CD4-positive, alpha-beta memory T cell (primary cell): ENCODE data around the gene NRGN. TPM values are rescaled to one million over a fixed set of nuclear protein-coding genes. Genes with fewer than 3 reads are reported as not detected.

Experiments
- CTCF ChIA-PET: fragments of 350-600 bp; sonication (Branson Sonifier 250); formaldehyde crosslinking; loops from one replicate; lab custom pipeline; 2021; ENCODE audit warnings: inconsistent platforms; ENCODE audit not compliant: partially characterized antibody; lab: Charles Lee
- POLR2A ChIA-PET: fragments of 350-600 bp; sonication (Branson Sonifier 250); formaldehyde crosslinking; loops from one replicate; lab custom pipeline; 2021; ENCODE audit not compliant: partially characterized antibody; lab: Charles Lee
- DNase-seq, 5 donors: peaks; one replicate each; pipeline versions ENCODE4 v3.0.0 to v3.0.0-alpha.2; 2020 to 2022; ENCODE audit warnings: mixed read lengths in 1 of 5
- H3K27ac ChIP-seq: one replicate; pipeline ENCODE4 v1.7.0; 2013; ENCODE audit warnings: low read depth, low read length
- H3K27me3 ChIP-seq: 2 replicates; pipeline ENCODE4 v1.7.0; 2013; ENCODE audit warnings: mild to moderate bottlenecking, low read length, moderate library complexity; ENCODE audit not compliant: insufficient read depth
- H3K36me3 ChIP-seq: 2 replicates; pipeline ENCODE4 v1.7.0; 2013; ENCODE audit warnings: mild to moderate bottlenecking, low read length, moderate library complexity; ENCODE audit not compliant: insufficient read depth
- H3K4me1 ChIP-seq: 2 replicates; pipeline ENCODE4 v1.7.0; 2013; ENCODE audit warnings: mild to moderate bottlenecking, low read length, moderate library complexity; ENCODE audit not compliant: insufficient read depth
- H3K4me3 ChIP-seq, 2 donors: one replicate each; pipeline ENCODE4 v1.7.0; 2013; ENCODE audit warnings: low read length in 2 of 2, mild to moderate bottlenecking in 1 of 2
- H3K9me3 ChIP-seq, 2 donors: one replicate each; pipeline ENCODE4 v1.7.0; 2013; ENCODE audit warnings: low read length in 2 of 2, control low read depth in 1 of 2; ENCODE audit not compliant: control insufficient read depth in 1 of 2
- H3K27ac Mint-ChIP-seq, 7 donors: one replicate each; pipeline ENCODE4 v1.8.0; 2020 to 2021; ENCODE audit warnings: mixed read lengths in 7 of 7, mild to moderate bottlenecking in 6 of 7, inconsistent platforms in 3 of 7, moderate library complexity in 3 of 7
- H3K27me3 Mint-ChIP-seq, 2 donors: one replicate each; pipeline ENCODE4 v1.8.0; 2020 to 2021; ENCODE audit warnings: mixed read lengths in 2 of 2
- H3K36me3 Mint-ChIP-seq, 2 donors: one replicate each; pipeline ENCODE4 v1.8.0; 2020 to 2021; ENCODE audit warnings: mixed read lengths in 2 of 2, inconsistent platforms in 1 of 2, mild to moderate bottlenecking in 1 of 2
- H3K4me1 Mint-ChIP-seq, 4 donors: one replicate each; pipeline ENCODE4 v1.8.0; 2020 to 2021; ENCODE audit warnings: mixed read lengths in 4 of 4, mild to moderate bottlenecking in 1 of 4
- H3K4me3 Mint-ChIP-seq, 8 donors: one replicate each; pipeline ENCODE4 v1.8.0; 2020 to 2021; ENCODE audit warnings: mixed read lengths in 8 of 8, mild to moderate bottlenecking in 7 of 8, moderate library complexity in 6 of 8, inconsistent platforms in 3 of 8
- H3K9me3 Mint-ChIP-seq, 8 donors: one replicate each; pipeline ENCODE4 v1.8.0; 2020 to 2021; ENCODE audit warnings: mixed read lengths in 8 of 8, mild to moderate bottlenecking in 5 of 8, inconsistent platforms in 3 of 8, moderate library complexity in 1 of 8
- intact Hi-C: fragments of 100-400 bp; cut with micrococcal nuclease; formaldehyde crosslinking; loops from one replicate; pipeline ENCODE4 v1.15.1; 2023
- polyA plus RNA-seq, 2 donors: library from polyadenylated mRNA; unstranded; fragments of 300-500 nt; fragmentation: Illumina TruSeq; gene quantifications; one replicate each; pipeline ENCODE4 v1.2.3, GENCODE V29; 2021
- total RNA-seq, 2 experiments: library from RNA; stranded (reverse); gene quantifications; one replicate each; pipeline ENCODE4 v1.2.3, GENCODE V29; 2021

The NRGN gene
- total and polyA plus RNA-seq, 4 experiments from 2014 or later: 0.67 TPM; not detected in 3

DNA sequence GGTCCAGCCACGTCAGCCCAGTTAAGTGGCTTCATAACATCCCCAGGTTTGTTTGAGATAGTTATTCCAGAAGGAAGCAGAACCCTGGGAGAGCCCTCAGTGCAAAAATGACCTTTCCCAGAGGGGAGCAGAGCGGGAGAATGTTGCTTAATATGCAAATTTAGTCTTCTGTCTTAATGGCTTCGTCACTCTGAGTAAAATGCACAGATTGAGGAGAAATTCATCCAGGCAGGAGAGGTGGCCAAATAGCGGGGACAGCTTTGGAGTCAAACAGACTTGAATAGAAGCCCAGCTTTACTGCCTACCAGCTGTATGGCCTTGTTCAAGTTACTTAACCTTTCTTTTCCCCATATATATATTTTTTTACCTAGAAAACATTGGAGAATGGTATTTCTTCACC is 12.3 kb upstream of the NRGN start:
- H3K9me3 Mint-ChIP-seq: no peaks in the 10 kb centered on the region
- H3K27me3 Mint-ChIP-seq: peaks cover 8 to 9% of the 10 kb centered on the region in 2 donors
- H3K27ac Mint-ChIP-seq: no peak overlapping the region
- H3K36me3 Mint-ChIP-seq: no peaks in the 10 kb centered on the region
- ChIA-PET CTCF (no interaction called here), POLR2A (no interaction called here)
- no peak overlapping the region for H3K4me3 ChIP-seq
- no peaks in the 10 kb centered on the region for H3K9me3 ChIP-seq
- no peaks in the 10 kb centered on the region for H3K4me1 ChIP-seq
- no peak overlapping the region for H3K27ac ChIP-seq
- peaks cover 5 to 19% (median 8%) of the 10 kb centered on the region in 4 donors for H3K4me1 Mint-ChIP-seq
- intact Hi-C loops: no loop called here
- H3K36me3 ChIP-seq: no peaks in the 10 kb centered on the region
- DNase-seq: no peak
- H3K4me3 Mint-ChIP-seq: no peak overlapping the region
- no peaks in the 10 kb centered on the region for H3K27me3 ChIP-seq

DNA sequence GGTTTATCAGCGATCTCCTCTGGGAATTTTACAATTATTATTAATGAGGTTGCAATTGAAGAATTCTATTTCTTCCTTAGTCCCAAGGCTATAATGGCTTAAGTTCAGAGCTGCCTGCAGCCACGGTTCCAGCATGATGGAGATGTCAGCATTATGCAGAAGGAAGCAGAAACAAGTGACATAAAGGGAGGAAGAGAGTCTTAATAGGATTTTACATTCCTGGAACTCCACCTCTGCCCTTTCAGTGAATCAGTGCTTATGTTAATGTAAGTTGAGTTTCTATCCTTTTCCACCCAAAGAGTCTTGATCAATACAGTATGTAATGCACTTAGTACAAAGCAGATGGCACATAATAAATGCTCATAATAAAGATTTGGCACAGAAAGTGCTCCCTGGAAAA is 11.6 kb upstream of the NRGN start:
- Histone ChIP-seq H3K4me1 (no peaks in the 10 kb centered on the region), H3K27me3 (no peaks in the 10 kb centered on the region)
- H3K27me3 Mint-ChIP-seq: peaks cover 3 to 9% of the 10 kb centered on the region in 2 donors

DNA sequence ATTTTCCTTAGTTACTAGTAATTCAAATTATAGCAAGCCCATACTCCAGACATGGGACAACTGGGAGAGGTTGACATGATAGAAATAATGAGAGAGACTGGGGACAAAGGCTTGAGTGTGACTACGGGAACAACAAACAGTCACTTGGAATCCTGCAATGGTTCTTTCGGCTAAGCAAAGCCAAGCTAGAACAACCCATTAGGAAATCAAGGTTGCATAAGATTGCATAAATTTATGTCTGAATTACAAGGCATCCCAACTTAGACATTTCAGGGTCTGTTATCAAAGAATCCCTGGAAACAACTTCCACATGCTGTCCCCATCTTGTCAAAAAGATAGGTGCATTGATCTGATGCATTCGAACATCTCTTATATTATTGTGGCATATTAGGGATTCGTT is 10.2 kb upstream of the NRGN start:
- no peaks in the 10 kb centered on the region for H3K9me3 Mint-ChIP-seq
- H3K4me1 Mint-ChIP-seq: peaks cover 2 to 11% (median 5%) of the 10 kb centered on the region in 4 donors
- H3K4me1 ChIP-seq: no peaks in the 10 kb centered on the region
- POLR2A ChIA-PET: no interaction called here
- H3K4me3 Mint-ChIP-seq: no peak overlapping the region
- H3K27ac ChIP-seq: no peak overlapping the region
- H3K4me3 ChIP-seq: no peak overlapping the region
- CTCF ChIA-PET: interaction anchor here (1.3 kb wide), 1 partner anchor 34 kb away, joined by 3 read pairs; no protein-coding TSS in a partner anchor
- H3K36me3 ChIP-seq: no peaks in the 10 kb centered on the region
- no peaks in the 10 kb centered on the region for H3K9me3 ChIP-seq
- no peaks in the 10 kb centered on the region for H3K27me3 ChIP-seq
- H3K27ac Mint-ChIP-seq: no peak overlapping the region
- intact Hi-C loops: no loop called here
- H3K27me3 Mint-ChIP-seq: peaks cover 3 to 9% of the 10 kb centered on the region in 2 donors
- H3K36me3 Mint-ChIP-seq: no peaks in the 10 kb centered on the region
- no peak for DNase-seq

More for the DNA sequence above, 11.6 kb upstream of the NRGN start:
- Histone ChIP-seq H3K27ac (no peak overlapping the region), H3K9me3 (no peaks in the 10 kb centered on the region), H3K4me3 (no peak overlapping the region), H3K36me3 (no peaks in the 10 kb centered on the region)
- H3K4me1 Mint-ChIP-seq: peaks cover 2 to 14% (median 5%) of the 10 kb centered on the region in 4 donors
- no peaks in the 10 kb centered on the region for H3K36me3 Mint-ChIP-seq
- H3K9me3 Mint-ChIP-seq: no peaks in the 10 kb centered on the region
- H3K4me3 Mint-ChIP-seq: no peak overlapping the region
- ChIA-PET CTCF (no interaction called here), POLR2A (no interaction called here)
- no peak for DNase-seq
- H3K27ac Mint-ChIP-seq: no peak overlapping the region
- intact Hi-C loops: no loop called here

DNA sequence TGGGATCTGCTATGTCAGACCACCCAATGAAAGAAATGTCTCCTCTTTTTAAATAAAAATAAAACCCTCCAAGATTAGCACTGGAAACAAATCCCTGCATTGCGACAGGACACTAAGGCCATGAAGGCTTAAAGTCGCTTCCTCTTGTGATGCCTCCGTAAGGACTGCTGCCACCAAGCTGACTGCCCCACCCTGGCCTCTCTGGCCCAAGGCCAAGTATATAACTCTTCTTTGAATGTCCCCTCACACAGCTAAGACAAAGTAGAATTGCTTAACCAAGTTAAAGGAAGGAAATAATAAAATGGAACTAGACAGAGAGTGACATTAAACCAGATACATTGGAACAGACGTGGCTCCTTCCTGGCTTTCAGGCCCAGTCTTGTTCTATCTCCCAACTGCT is 7.5 kb upstream of the NRGN start:
- no peak overlapping the region for H3K27ac ChIP-seq
- DNase-seq: no peak
- no peaks in the 10 kb centered on the region for H3K4me1 ChIP-seq
- no peaks in the 10 kb centered on the region for H3K36me3 ChIP-seq
- no peaks in the 10 kb centered on the region for H3K27me3 Mint-ChIP-seq
- POLR2A ChIA-PET: no interaction called here
- H3K4me3 Mint-ChIP-seq: no peak overlapping the region
- intact Hi-C loops: no loop called here
- H3K4me3 ChIP-seq: no peak overlapping the region
- H3K9me3 Mint-ChIP-seq: no peaks in the 10 kb centered on the region
- H3K27me3 ChIP-seq: no peaks in the 10 kb centered on the region
- H3K9me3 ChIP-seq: no peaks in the 10 kb centered on the region
- H3K27ac Mint-ChIP-seq: peak overlapping the region in 1 of 7 donors; percentile 15
- H3K4me1 Mint-ChIP-seq: peaks cover 0 to 5% (median under 1%) of the 10 kb centered on the region in 4 donors
- no peaks in the 10 kb centered on the region for H3K36me3 Mint-ChIP-seq
- CTCF ChIA-PET: no interaction called here

DNA sequence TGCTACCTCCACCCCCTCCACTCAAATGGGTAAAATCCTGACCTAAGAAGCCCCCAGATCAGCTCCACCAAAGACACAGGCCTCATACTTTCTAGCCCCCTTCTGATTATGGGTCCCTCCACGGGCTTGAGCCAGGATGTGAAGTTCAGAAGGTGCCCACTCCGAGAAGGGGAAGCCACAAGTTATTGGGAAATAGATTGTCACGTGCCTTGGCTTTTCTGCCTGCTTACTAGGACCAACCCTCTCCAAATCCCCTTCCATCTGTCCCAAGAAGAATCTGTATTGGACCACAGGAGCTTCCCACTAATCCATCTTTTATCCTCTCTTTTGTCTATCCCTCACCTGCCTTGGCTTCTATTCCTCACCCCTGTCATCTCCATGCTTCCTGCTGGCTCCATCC is 3.0 kb upstream of the NRGN start:
- Histone ChIP-seq H3K27me3 (peaks cover 5% of the 10 kb centered on the region), H3K27ac (no peak overlapping the region), H3K36me3 (no peaks in the 10 kb centered on the region), H3K4me3 (no peak overlapping the region), H3K9me3 (no peaks in the 10 kb centered on the region), H3K4me1 (peaks cover 17% of the 10 kb centered on the region)
- ChIA-PET POLR2A (interaction anchor here (1.7 kb wide), 1 partner anchor 10 kb away, joined by 7 read pairs; no protein-coding TSS in a partner anchor), CTCF (interaction anchor here (1.1 kb wide), 1 partner anchor 10 kb away, joined by 3 read pairs; no protein-coding TSS in a partner anchor)
- no peak for DNase-seq
- intact Hi-C loops: no loop called here
- peaks cover 0 to 3% of the 10 kb centered on the region in 2 donors for H3K27me3 Mint-ChIP-seq
- no peaks in the 10 kb centered on the region for H3K9me3 Mint-ChIP-seq
- peaks cover 3 to 20% (median 16%) of the 10 kb centered on the region in 4 donors for H3K4me1 Mint-ChIP-seq
- H3K36me3 Mint-ChIP-seq: no peaks in the 10 kb centered on the region
- no peak overlapping the region for H3K4me3 Mint-ChIP-seq
- no peak overlapping the region for H3K27ac Mint-ChIP-seq

DNA sequence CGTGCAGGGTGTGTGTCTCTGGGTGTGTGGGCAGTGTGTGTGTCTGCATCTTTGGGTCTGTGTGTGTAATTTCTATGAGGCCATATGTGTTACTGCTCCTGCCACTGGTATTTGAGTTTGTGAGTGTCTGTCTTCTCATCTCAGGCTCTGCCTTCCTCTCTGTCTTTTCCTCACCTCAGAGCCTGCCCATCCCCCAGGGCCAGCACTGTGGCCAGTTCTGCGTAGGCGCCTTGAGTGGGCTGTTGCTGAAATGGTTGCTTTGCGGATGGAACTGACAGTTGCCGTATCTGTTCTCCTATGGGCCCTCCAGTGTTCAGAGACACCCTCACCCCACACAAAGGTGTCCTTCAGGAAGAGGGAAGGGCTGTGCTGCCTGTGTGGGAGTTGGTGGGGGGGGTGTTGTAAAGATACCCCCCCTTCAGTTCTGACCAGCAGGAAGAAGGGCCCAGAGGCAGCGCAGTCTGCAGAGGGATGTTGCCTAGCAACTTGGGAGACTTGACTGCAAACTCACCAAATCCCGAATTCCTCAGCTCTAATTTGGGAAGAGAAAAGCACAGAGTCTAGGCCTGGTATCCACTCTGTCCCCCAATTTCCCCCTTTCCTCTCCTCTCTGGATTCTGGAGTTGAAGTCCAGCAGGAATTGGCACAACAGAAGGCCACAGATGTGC is 2.0 kb upstream of the NRGN start:
- Mint-ChIP-seq H3K27ac (peak overlapping the region in 1 of 7 donors; percentile 42), H3K4me3 (peak overlapping the region in 1 of 8 donors; percentile 53), H3K36me3 (no peaks in the 10 kb centered on the region), H3K9me3 (no peaks in the 10 kb centered on the region), H3K4me1 (peaks cover 3 to 20% (median 16%) of the 10 kb centered on the region in 4 donors), H3K27me3 (peaks cover 0 to 3% of the 10 kb centered on the region in 2 donors)
- no peak overlapping the region for H3K4me3 ChIP-seq
- intact Hi-C loops: no loop called here
- no peak for DNase-seq
- ChIA-PET POLR2A (interaction anchor here (1.7 kb wide), 1 partner anchor 9 kb away, joined by 7 read pairs; no protein-coding TSS in a partner anchor), CTCF (interaction anchor here (1.0 to 17.0 kb wide), 4 partner anchors 9 to 28 kb away, joined by 3 to 239 read pairs (median 4); partner anchors contain the start of gene ESAM)
- peaks cover 17% of the 10 kb centered on the region for H3K4me1 ChIP-seq
- H3K27me3 ChIP-seq: peaks cover 5% of the 10 kb centered on the region
- H3K36me3 ChIP-seq: no peaks in the 10 kb centered on the region
- no peak overlapping the region for H3K27ac ChIP-seq
- no peaks in the 10 kb centered on the region for H3K9me3 ChIP-seq

DNA sequence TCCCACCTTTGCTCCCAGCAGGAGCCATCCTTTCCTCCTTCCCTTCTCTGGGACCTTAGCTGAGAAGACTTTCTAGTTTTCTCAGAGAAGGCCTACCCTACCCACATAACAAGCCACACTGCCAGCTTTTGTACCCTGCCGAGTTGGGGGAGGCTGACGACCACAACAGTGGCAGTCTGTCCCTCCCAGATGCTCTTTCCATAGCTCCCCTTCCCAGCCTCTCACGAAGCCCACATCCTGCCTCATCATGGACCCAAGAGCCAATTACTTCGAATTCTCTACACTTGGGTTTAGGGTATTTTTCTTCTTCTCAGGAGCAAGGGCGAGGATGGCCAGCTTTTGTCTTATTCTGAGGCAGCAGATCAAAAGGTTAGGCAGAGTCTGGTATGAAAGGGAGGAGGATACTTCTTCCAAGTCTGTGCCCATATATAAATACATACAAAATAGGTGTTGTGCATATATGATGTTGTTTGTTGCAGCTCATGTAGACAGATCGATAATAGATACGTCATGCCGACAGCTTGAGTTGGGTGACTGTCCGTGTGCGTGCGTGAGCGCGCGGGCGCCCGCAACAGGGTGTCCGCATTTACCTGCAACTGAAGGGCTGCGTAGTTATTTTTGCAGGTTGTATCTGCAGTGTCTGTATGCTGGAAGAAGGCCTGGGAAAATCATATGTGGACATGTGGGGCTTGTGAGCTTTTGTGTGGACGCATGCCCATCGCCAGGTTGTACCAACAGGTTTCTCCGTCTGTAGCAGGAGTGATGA is 846 bp upstream of the NRGN start:
- Histone ChIP-seq H3K4me3 (peak overlapping the region in 1 of 2 donors; percentile 60), H3K36me3 (no peaks in the 10 kb centered on the region), H3K27ac (no peak overlapping the region), H3K4me1 (peaks cover 17% of the 10 kb centered on the region), H3K9me3 (no peaks in the 10 kb centered on the region), H3K27me3 (peaks cover 5% of the 10 kb centered on the region)
- H3K27me3 Mint-ChIP-seq: peaks cover 0 to 3% of the 10 kb centered on the region in 2 donors
- intact Hi-C loops: loop anchor here (1.0 kb wide), 1 partner anchor 24 kb away; no protein-coding TSS in a partner anchor
- H3K36me3 Mint-ChIP-seq: no peaks in the 10 kb centered on the region
- H3K27ac Mint-ChIP-seq: peak overlapping the region in 5 of 7 donors; percentile 48 to 80 (median 53)
- peak overlapping the region; percentile 83 to 94 (median 86) for H3K4me3 Mint-ChIP-seq
- POLR2A ChIA-PET: interaction anchor here (0.7 to 2.4 kb wide), 3 partner anchors 8 to 66 kb away, joined by 3 to 9 read pairs (median 4); partner anchors contain the start of gene SIAE
- H3K4me1 Mint-ChIP-seq: peaks cover 3 to 20% (median 16%) of the 10 kb centered on the region in 4 donors
- DNase-seq: peak in 1 of 5 donors; percentile 5
- H3K9me3 Mint-ChIP-seq: no peaks in the 10 kb centered on the region
- CTCF ChIA-PET: interaction anchor here (1.0 to 17.0 kb wide), 4 partner anchors 10 to 60 kb away, joined by 3 to 239 read pairs (median 6); partner anchors contain the start of gene ESAM
